ENCODE data around the gene SEMA6D.

- TF ChIP-seq CTCF (IDR thresholded peaks at IDR 0.05) (no peak), POLR2A (IDR thresholded peaks at IDR 0.05) (no peak)
These were observed 51.9 kb downstream of the SEMA6D start for GRCh38 chr15:47769166-47769565.

Data from right lobe of liver (tissue), 4 donors.